Stimulated activated CD8-positive, alpha-beta memory T cell treated with anti-CD3 and anti-CD28 coated beads, Interleukin-4, amount 100 ng/mL, for 48 hours (primary cell): ENCODE data around the gene AXIN1.

ENCODE experiments used
- DNase-seq: peaks from one replicate; pipeline ENCODE4 v3.0.0-alpha.2; 2020

Gene AXIN1

GRCh38 chr16:301235-301634 is 51.3 kb downstream of the AXIN1 start:
- DNase-seq: no peak

GRCh38 chr16:297832-298231 is 54.7 kb downstream of the AXIN1 start:
- no peak for DNase-seq

- no peak for DNase-seq
Measured at GRCh38 chr16:296806-297510, 55.6 kb downstream of the AXIN1 start.

GRCh38 chr16:296276-296675 is 56.2 kb downstream of the AXIN1 start:
- DNase-seq: no peak

GRCh38 chr16:293043-293775 is 59.3 kb downstream of the AXIN1 start:
- DNase-seq: no peak

GRCh38 chr16:291539-291938 is 61.0 kb downstream of the AXIN1 start:
- DNase-seq: no peak

GRCh38 chr16:290681-291405 is 61.7 kb downstream of the AXIN1 start:
- no peak for DNase-seq

GRCh38 chr16:290015-290680 is 62.4 kb downstream of the AXIN1 start:
- DNase-seq: no peak

GRCh38 chr16:289395-289997 is 63.0 kb downstream of the AXIN1 start:
- no peak for DNase-seq

- DNase-seq: no peak
Measured at GRCh38 chr16:287981-288920, 64.3 kb downstream of the AXIN1 start.

- DNase-seq: no peak
Measured at GRCh38 chr16:287298-287811, 65.2 kb downstream of the AXIN1 start.

GRCh38 chr16:286491-287297 is 65.8 kb downstream of the AXIN1 start:
- DNase-seq: no peak

- DNase-seq: no peak
Measured at GRCh38 chr16:285146-286055, 67.1 kb downstream of the AXIN1 start.

GRCh38 chr16:284204-285120 is 68.1 kb downstream of the AXIN1 start:
- DNase-seq: no peak

GRCh38 chr16:283033-283805 is 69.3 kb downstream of the AXIN1 start, which contains the start of gene PDIA2:
TSS of gene PDIA2 (plus strand) at chr16:283164. CDS start at chr16:283170, 6 bp downstream.
- DNase-seq: no peak

- no peak for DNase-seq
Measured at GRCh38 chr16:282491-282890, 70.0 kb downstream of the AXIN1 start.

- no peak for DNase-seq
Measured at GRCh38 chr16:281660-282255, 70.8 kb downstream of the AXIN1 start.
